Measurements from ENCODE around the gene CDK5RAP3. TPM values are rescaled to one million over a fixed set of nuclear protein-coding genes. Genes with fewer than 3 reads are reported as not detected.

CDK5RAP3 gene
- total RNA-seq, 1 donor from 2014 or later: 148 TPM

DNA sequence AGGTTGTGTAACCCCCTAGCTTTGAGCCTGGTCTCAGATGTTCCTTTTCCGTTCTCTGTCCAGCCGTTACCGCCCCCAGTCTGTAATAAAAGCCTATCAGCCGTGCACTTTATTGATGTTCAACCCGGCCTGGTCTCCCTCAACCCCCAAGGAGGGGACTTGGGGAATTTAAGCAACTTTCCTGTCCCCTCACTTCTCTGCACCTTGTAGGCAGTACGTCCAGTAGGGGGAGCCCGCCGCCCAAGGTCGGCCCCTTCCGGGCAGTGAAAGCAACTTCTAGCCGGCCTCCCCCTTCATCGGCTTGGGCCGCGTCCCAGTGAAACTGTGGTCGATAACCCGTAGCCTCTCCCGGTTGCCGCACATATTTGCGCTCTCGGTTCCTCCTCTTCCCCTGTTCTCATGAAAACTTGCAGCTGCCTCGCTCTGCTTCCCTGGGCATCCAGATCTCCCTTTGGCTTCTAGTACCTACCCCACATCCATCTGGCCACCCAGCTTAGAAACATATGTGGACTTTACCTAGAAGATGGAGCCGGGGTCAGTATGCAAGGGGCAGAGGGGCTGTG, 21.6 kb upstream of the CDK5RAP3 start:
- Mint-ChIP-seq H3K4me3 (ENCODE audit: unreplicated experiment) (peak overlapping the region; percentile 60), H3K27me3 (ENCODE audit: unreplicated experiment) (no peaks in the 10 kb centered on the region), H3K36me3 (ENCODE audit: unreplicated experiment) (no peaks in the 10 kb centered on the region), H3K9me3 (ENCODE audit: unreplicated experiment) (no peaks in the 10 kb centered on the region), H3K27ac (ENCODE audit: unreplicated experiment) (peak overlapping the region; percentile 63), H3K4me1 (ENCODE audit: unreplicated experiment) (peaks cover 7% of the 10 kb centered on the region)
- TF ChIP-seq, protein P1, sequence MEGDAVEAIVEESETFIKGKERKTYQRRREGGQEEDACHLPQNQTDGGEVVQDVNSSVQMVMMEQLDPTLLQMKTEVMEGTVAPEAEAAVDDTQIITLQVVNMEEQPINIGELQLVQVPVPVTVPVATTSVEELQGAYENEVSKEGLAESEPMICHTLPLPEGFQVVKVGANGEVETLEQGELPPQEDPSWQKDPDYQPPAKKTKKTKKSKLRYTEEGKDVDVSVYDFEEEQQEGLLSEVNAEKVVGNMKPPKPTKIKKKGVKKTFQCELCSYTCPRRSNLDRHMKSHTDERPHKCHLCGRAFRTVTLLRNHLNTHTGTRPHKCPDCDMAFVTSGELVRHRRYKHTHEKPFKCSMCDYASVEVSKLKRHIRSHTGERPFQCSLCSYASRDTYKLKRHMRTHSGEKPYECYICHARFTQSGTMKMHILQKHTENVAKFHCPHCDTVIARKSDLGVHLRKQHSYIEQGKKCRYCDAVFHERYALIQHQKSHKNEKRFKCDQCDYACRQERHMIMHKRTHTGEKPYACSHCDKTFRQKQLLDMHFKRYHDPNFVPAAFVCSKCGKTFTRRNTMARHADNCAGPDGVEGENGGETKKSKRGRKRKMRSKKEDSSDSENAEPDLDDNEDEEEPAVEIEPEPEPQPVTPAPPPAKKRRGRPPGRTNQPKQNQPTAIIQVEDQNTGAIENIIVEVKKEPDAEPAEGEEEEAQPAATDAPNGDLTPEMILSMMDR (IDR thresholded peaks at IDR 0.05): peak; percentile 95
- peak; percentile 95 for DNase-seq (ENCODE audit: extremely low spot score, unreplicated experiment)

DNA sequence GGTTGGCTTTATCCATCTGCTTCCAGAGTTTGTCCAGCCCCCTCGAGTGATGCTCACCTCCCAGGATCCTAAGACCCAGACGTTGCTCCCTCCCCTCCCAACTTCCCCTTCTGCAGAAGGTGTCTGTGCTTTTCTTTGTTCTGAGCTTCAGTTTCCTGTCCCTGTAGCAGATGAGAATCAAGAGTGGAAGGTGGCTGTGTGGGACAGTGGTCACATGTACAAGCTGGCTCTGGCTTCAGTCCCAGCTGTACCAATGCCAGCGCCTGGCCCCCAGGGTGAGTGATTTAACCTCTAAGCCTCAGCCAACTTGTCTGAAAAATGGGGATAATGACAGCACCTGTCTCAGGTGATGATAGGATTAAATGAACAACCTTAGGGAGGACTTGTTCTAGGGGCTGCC, 21.0 kb upstream of the CDK5RAP3 start:
- Mint-ChIP-seq H3K4me3 (ENCODE audit: unreplicated experiment) (no peak overlapping the region), H3K27me3 (ENCODE audit: unreplicated experiment) (no peaks in the 10 kb centered on the region), H3K27ac (ENCODE audit: unreplicated experiment) (no peak overlapping the region), H3K4me1 (ENCODE audit: unreplicated experiment) (peaks cover 7% of the 10 kb centered on the region), H3K9me3 (ENCODE audit: unreplicated experiment) (no peaks in the 10 kb centered on the region), H3K36me3 (ENCODE audit: unreplicated experiment) (no peaks in the 10 kb centered on the region)
- DNase-seq (ENCODE audit: extremely low spot score, unreplicated experiment): no peak
- TF ChIP-seq, protein P1 (IDR thresholded peaks at IDR 0.05): no peak

DNA sequence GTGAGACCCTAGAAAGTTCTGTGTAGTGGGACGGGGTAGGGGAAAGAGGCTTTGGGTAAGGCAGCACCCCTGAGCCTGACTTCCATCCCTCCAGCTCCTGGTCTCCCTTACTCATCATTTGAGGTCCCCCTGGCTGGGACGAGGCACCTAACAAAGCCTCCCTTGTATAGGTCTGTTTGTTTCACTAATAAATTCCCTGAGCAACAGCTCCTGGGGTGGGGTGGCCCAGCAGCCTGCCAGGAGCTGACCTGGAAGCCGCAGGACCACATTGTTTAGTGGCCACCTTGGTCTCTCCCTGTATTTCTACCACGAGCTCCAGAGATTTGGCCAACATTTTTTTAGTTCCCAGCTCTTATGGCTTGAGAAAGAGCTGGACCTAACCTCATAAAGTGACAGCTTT, 20.5 kb upstream of the CDK5RAP3 start:
- no peak for DNase-seq (ENCODE audit: extremely low spot score, unreplicated experiment)
- TF ChIP-seq, protein P1 (IDR thresholded peaks at IDR 0.05): no peak
- H3K4me3 Mint-ChIP-seq (ENCODE audit: unreplicated experiment): no peak overlapping the region
- H3K27ac Mint-ChIP-seq (ENCODE audit: unreplicated experiment): no peak overlapping the region
- H3K27me3 Mint-ChIP-seq (ENCODE audit: unreplicated experiment): no peaks in the 10 kb centered on the region
- H3K36me3 Mint-ChIP-seq (ENCODE audit: unreplicated experiment): no peaks in the 10 kb centered on the region
- H3K9me3 Mint-ChIP-seq (ENCODE audit: unreplicated experiment): no peaks in the 10 kb centered on the region
- peaks cover 7% of the 10 kb centered on the region for H3K4me1 Mint-ChIP-seq (ENCODE audit: unreplicated experiment)

DNA sequence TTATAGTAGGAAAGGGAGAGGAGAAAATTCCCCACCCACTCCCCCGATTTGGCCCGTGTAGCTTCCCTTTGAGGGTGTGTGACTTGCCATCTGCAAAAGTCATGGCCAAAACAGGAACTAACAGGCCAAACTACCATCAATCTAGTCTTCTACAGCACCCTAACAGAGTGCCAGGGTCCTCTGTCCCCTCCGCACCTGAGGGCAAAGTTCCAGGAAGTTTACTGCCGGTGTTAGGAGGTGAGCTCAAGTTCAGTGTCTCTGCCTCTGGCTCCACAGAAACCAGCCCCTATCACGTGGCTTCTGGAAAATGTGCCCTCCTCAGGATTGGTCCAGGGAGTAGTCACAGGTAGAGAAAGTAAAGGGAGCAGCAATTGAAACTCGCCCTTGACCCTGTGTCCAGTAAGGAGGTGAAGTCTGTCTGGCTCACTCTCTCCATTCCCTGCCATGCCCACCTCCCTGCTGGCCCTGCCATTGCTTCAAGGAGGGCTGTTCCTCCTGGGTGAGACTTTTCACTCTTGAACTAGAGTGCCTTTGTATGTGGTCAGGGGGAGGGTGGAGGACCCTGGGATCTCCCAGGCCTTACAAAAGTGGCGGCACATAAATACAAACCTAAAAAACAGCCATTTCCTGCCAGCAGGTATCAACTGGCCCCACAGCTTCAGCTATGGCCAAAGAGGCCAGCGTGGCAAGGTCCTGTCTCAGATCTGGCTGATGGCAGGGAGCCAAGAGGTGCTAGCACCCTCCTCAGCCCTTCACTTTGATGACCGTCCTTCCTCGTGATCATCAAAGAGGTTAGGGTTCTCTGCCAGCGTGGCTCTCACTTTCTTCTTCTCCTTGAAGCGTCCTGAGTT, 18.5 kb upstream of the CDK5RAP3 start:
- Mint-ChIP-seq H3K4me1 (ENCODE audit: unreplicated experiment) (peaks cover 9% of the 10 kb centered on the region), H3K4me3 (ENCODE audit: unreplicated experiment) (no peak overlapping the region), H3K9me3 (ENCODE audit: unreplicated experiment) (no peaks in the 10 kb centered on the region), H3K27ac (ENCODE audit: unreplicated experiment) (no peak overlapping the region), H3K36me3 (ENCODE audit: unreplicated experiment) (no peaks in the 10 kb centered on the region), H3K27me3 (ENCODE audit: unreplicated experiment) (no peaks in the 10 kb centered on the region)
- no peak for DNase-seq (ENCODE audit: extremely low spot score, unreplicated experiment)
- TF ChIP-seq, protein P1 (IDR thresholded peaks at IDR 0.05): no peak

DNA sequence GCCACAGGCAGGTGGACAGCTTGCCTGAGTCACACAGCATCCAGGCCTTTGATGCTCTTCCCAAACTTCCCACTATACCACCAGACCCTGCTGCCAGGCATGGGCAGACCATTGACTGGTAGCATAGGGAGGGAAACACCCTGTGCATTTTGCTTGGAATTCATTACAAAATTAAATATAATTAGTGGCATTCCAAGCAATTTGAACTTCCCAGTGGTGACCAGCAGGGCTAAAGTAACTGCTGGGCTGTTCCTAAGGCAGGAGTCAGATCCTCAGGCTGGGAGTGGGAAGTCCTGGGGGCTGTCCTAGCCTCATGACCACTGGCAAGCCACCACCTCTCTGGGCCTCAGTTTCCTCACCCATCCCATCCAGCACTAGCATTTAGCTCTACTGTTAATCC, 17.0 kb upstream of the CDK5RAP3 start:
- DNase-seq (ENCODE audit: extremely low spot score, unreplicated experiment): no peak
- Mint-ChIP-seq H3K27ac (ENCODE audit: unreplicated experiment) (no peak overlapping the region), H3K36me3 (ENCODE audit: unreplicated experiment) (no peaks in the 10 kb centered on the region), H3K9me3 (ENCODE audit: unreplicated experiment) (no peaks in the 10 kb centered on the region), H3K4me3 (ENCODE audit: unreplicated experiment) (no peak overlapping the region), H3K27me3 (ENCODE audit: unreplicated experiment) (no peaks in the 10 kb centered on the region), H3K4me1 (ENCODE audit: unreplicated experiment) (peaks cover 9% of the 10 kb centered on the region)
- TF ChIP-seq, protein P1 (IDR thresholded peaks at IDR 0.05): no peak
